HG03460 (cell line): Measurements from ENCODE around the gene PHAX.
"Not testable (repeated sequence)": the region's sequence is repeated elsewhere in the genome, so short reads cannot be mapped to it uniquely, and the experiment has no call there.

Source experiments
- ATAC-seq: cut with Tn5 transposase; IDR thresholded peaks from one replicate; pipeline ENCODE4 v1.9.1; 2021; ENCODE audit not compliant: unreplicated experiment

PHAX gene

GRCh38 chr5:126603402-126603991 lies 2.8 kb downstream of the PHAX start:
- ATAC-seq, result no peak

GRCh38 chr5:126605525-126605924 lies 4.8 kb downstream of the PHAX start:
- ATAC-seq, result no peak

- no peak for ATAC-seq
Measured at GRCh38 chr5:126610160-126610559, 9.4 kb downstream of the PHAX start.

- no peak for ATAC-seq
Measured at GRCh38 chr5:126610616-126611015, 9.9 kb downstream of the PHAX start.

GRCh38 chr5:126613941-126614592 lies 13.3 kb downstream of the PHAX start:
- no peak for ATAC-seq

- peak; percentile 97 for ATAC-seq
Measured at GRCh38 chr5:126615286-126615685, 14.5 kb downstream of the PHAX start.

GRCh38 chr5:126617603-126618002 lies 16.9 kb downstream of the PHAX start:
- not testable (repeated sequence) for ATAC-seq

GRCh38 chr5:126619781-126620180 lies 19.0 kb downstream of the PHAX start:
- ATAC-seq, result no peak

GRCh38 chr5:126624534-126624933 lies 23.8 kb downstream of the PHAX start:
- no peak for ATAC-seq

- ATAC-seq, result no peak
Measured at GRCh38 chr5:126628102-126628501, 27.4 kb downstream of the PHAX start.

- no peak for ATAC-seq
Measured at GRCh38 chr5:126631920-126632319, 31.2 kb downstream of the PHAX start.

- ATAC-seq, result no peak
Measured at GRCh38 chr5:126633552-126633951, 32.8 kb downstream of the PHAX start.

GRCh38 chr5:126635585-126635984 lies 34.8 kb downstream of the PHAX start:
- ATAC-seq, result no peak

- ATAC-seq, result no peak
Measured at GRCh38 chr5:126636956-126637355, 36.2 kb downstream of the PHAX start.

GRCh38 chr5:126640866-126641265 lies 40.1 kb downstream of the PHAX start:
- ATAC-seq, result no peak

GRCh38 chr5:126641387-126641786 lies 40.6 kb downstream of the PHAX start:
- no peak for ATAC-seq

- no peak for ATAC-seq
Measured at GRCh38 chr5:126645132-126645531, 44.4 kb downstream of the PHAX start.

- ATAC-seq, result no peak
Measured at GRCh38 chr5:126647071-126647470, 46.3 kb downstream of the PHAX start.

GRCh38 chr5:126648471-126648870 lies 47.7 kb downstream of the PHAX start:
- no peak for ATAC-seq

GRCh38 chr5:126649057-126649456 lies 48.3 kb downstream of the PHAX start:
- ATAC-seq, result not testable (repeated sequence)

- not testable (repeated sequence) for ATAC-seq
Measured at GRCh38 chr5:126649709-126650108, 49.0 kb downstream of the PHAX start.

GRCh38 chr5:126650463-126650862 lies 49.7 kb downstream of the PHAX start:
- ATAC-seq, result no peak

- no peak for ATAC-seq
Measured at GRCh38 chr5:126651013-126651577, 50.3 kb downstream of the PHAX start.
